HAP-1 (cell line): ENCODE results near the gene SMIM1.
"Not testable (repeated sequence)": the region's sequence is repeated elsewhere in the genome, so short reads cannot be mapped to it uniquely, and the experiment has no call there.

ENCODE experiments used
- DNase-seq, 2 experiments: peaks; one replicate each; pipeline ENCODE4 v3.0.0-alpha.2; 2016 to 2020; ENCODE audit warnings: low spot score in 2 of 2
- H3K27me3 ChIP-seq: fragments of 250-450 bp; sonication (Bioruptor Pico); 2 replicates; pipeline ENCODE4 v1.5.1; 2020; ENCODE audit warnings: low read depth, mild to moderate bottlenecking, moderate library complexity
- H3K36me3 ChIP-seq: fragments of 250-450 bp; sonication (Bioruptor Pico); replicated peaks from 2 replicates; pipeline ENCODE4 v1.5.1; 2020; ENCODE audit warnings: mild to moderate bottlenecking
- H3K4me1 ChIP-seq: fragments of 250-450 bp; sonication (Bioruptor Pico); 2 replicates; pipeline ENCODE4 v1.5.1; 2020; ENCODE audit warnings: mild to moderate bottlenecking
- H3K4me3 ChIP-seq: fragments of 250-450 bp; sonication (Bioruptor Pico); 2 replicates; pipeline ENCODE4 v1.5.1; 2020; ENCODE audit warnings: mild to moderate bottlenecking, moderate library complexity
- H3K9me3 ChIP-seq: fragments of 250-450 bp; sonication (Bioruptor Pico); 2 replicates; pipeline ENCODE4 v1.5.1; 2020; ENCODE audit warnings: mild to moderate bottlenecking, moderate library complexity
- in situ Hi-C: fragments of 300-500 bp; cut with MboI; formaldehyde crosslinking; loops from 3 replicates; pipeline ENCODE4 v1.14.3; 2020; ENCODE audit warnings: low sequenced_read_pairs, inconsistent platforms, mixed read lengths

SMIM1 gene

DNA sequence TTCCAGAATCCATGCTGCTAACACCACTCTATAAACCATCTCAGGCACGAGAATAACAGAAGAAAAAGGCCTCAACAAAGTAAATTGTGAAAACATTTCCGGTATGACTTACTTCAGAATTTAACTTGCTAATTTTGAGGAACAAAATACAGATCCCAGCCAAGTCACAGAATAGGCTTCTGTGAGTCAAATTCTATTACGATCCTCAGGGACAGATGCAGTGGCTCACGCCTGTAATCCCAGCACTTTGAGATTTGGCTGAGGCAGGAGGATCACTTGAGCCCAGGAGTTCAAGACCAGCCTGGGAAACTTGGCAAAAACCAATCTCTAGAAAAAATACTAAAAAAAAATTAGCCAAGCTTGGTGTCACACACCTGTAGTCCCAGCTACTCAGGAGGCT, 29.1 kb upstream of the SMIM1 start:
- Histone ChIP-seq H3K4me1 (peaks cover 8% of the 10 kb centered on the region), H3K9me3 (no peaks in the 10 kb centered on the region), H3K36me3 (peaks cover 41% of the 10 kb centered on the region), H3K4me3 (no peak overlapping the region), H3K27me3 (no peaks in the 10 kb centered on the region)
- in situ Hi-C loops, result no loop called here
- no peak for DNase-seq

DNA sequence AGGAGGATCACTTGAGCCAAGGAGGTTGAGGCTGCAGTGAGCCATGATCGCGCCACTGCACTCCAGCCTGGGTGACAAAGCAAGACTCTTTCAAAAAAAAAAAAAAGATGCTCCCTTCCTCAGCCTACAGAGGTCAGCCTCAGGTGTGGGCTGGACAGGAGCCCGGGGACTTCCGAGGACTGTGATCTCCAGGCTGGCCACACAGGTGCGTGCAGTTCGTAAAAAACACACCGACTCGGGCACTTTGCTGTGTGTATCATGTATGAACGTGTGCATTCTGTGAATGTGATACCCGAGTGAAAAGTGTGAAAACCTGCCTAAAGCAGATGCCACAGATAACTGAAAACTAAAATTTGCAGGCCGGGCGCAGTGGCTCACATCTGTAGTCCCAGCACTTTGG, 28.7 kb upstream of the SMIM1 start:
- DNase-seq, result no peak
- Histone ChIP-seq H3K9me3 (no peaks in the 10 kb centered on the region), H3K4me3 (no peak overlapping the region), H3K36me3 (peaks cover 37% of the 10 kb centered on the region), H3K4me1 (peaks cover 8% of the 10 kb centered on the region), H3K27me3 (no peaks in the 10 kb centered on the region)
- in situ Hi-C loops, result no loop called here

DNA sequence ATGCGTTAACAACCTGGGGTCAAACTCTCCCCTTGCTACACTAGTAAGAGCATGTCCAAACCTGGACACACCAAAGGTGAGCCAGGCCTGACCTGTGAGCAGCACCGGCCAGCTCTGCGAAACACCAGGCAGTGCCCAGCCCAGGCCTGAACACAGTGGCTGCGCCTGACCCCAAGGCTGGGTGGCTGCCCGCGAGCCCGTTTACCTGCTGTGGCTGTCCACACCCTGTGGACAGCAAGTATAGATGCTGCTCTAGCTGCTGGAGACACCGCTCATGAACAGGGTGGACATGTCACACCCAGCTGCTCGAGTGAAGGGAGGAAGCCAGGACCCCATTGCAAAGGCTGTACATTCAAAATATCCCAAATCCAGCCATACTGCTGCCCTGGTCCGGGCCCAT, 27.9 kb upstream of the SMIM1 start:
- no peak overlapping the region for H3K4me3 ChIP-seq
- H3K27me3 ChIP-seq, result peaks cover 6% of the 10 kb centered on the region; the same call in 1 of the 2 replicates
- peaks cover 8% of the 10 kb centered on the region for H3K4me1 ChIP-seq
- in situ Hi-C loops, result no loop called here
- no peaks in the 10 kb centered on the region for H3K9me3 ChIP-seq
- DNase-seq, result no peak
- peaks cover 36% of the 10 kb centered on the region for H3K36me3 ChIP-seq

DNA sequence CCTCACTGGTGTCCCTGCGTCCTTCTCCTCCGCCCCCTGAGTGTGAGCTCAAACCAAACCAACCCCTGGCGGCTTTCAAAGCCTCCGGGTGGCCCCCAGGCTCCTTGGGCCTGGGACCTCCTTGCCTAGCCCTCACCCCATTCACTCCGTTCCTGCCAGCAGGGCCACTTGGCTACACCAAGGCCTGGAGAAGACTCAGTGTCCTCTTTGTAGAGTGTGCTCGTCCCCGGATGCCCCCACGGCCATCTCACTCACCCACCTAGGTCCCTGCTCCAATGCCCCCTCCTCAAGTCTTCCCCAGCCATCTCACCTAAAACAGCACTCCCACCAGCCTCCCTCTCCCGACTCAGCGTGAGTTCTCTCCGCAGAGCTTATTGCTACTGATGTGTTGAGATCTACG, 27.5 kb upstream of the SMIM1 start:
- no peak for DNase-seq
- Histone ChIP-seq H3K27me3 (peaks cover 8% of the 10 kb centered on the region), H3K4me1 (peaks cover 8% of the 10 kb centered on the region), H3K36me3 (peaks cover 36% of the 10 kb centered on the region), H3K9me3 (no peaks in the 10 kb centered on the region), H3K4me3 (no peak overlapping the region)
- in situ Hi-C loops, result no loop called here

DNA sequence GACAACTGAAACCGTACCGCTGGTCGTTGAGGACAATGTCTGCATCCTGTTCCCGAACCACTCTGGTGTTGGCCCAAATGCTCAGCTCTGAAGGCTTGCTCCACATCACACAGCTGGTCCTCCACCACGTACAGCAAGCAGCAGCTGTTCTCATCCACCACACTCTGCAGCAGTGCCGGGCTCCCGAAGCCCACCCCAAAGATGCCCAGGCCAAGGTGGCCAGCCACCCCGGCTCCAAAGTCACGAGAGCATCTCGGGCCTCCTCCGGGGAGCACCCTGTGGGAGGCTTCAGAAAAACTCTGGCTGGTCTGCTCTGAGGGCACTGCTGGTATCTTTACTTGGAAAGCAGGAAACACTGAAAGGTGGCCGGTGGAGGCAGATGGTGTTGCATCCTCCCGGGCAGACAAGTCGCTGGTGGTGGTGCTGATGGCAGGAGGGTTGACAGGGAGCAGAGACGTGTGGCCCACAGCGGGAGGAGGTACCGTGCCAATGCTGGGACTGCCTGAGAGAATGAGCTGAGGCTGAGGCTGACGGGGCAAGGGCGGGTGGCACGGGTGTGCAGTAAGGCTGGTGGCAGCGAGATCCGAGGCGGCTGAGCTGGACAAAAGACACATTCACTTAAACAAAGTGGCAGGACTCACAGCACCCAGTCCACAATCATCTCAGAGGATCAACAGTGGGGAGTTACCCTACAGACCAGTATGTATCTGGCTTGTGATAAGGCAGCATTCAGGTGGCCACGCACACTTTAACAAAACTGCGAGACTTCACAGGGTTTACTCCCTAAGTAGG, 26.8 kb upstream of the SMIM1 start:
- Histone ChIP-seq H3K9me3 (no peaks in the 10 kb centered on the region), H3K4me1 (peaks cover 8% of the 10 kb centered on the region), H3K4me3 (peak overlapping the region; percentile 73), H3K27me3 (peaks cover 15% of the 10 kb centered on the region), H3K36me3 (peaks cover 36% of the 10 kb centered on the region)
- no peak for DNase-seq
- in situ Hi-C loops, result no loop called here

DNA sequence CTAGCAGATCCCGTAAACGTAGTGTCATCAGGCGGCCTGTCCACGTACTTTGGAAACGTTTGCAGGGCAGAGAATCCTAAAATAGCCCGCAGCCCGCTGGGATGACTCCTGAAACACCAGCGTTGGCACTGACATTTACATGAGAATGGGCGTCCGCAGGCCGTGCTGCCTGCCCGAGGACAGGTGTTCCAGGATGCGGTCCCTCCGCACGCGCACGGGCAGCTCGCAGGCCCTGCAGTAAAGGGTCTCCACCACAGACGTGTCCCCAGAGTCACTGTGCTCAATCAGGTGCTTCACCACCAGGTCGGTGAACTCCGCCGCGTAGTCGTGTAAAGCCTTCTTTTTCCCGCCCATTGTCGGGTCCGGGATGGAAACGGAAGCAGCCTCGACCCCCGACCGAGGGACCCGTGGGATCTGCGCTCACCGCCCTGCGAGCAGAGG, 26.1 kb upstream of the SMIM1 start:
- H3K27me3 ChIP-seq, result peaks cover 20% of the 10 kb centered on the region
- H3K9me3 ChIP-seq, result no peaks in the 10 kb centered on the region
- peak overlapping the region; percentile 73 for H3K4me3 ChIP-seq
- in situ Hi-C loops, result no loop called here
- DNase-seq, result peak in 1 of 2 experiments; percentile 46
- H3K36me3 ChIP-seq, result peaks cover 30% of the 10 kb centered on the region
- peaks cover 8% of the 10 kb centered on the region for H3K4me1 ChIP-seq

DNA sequence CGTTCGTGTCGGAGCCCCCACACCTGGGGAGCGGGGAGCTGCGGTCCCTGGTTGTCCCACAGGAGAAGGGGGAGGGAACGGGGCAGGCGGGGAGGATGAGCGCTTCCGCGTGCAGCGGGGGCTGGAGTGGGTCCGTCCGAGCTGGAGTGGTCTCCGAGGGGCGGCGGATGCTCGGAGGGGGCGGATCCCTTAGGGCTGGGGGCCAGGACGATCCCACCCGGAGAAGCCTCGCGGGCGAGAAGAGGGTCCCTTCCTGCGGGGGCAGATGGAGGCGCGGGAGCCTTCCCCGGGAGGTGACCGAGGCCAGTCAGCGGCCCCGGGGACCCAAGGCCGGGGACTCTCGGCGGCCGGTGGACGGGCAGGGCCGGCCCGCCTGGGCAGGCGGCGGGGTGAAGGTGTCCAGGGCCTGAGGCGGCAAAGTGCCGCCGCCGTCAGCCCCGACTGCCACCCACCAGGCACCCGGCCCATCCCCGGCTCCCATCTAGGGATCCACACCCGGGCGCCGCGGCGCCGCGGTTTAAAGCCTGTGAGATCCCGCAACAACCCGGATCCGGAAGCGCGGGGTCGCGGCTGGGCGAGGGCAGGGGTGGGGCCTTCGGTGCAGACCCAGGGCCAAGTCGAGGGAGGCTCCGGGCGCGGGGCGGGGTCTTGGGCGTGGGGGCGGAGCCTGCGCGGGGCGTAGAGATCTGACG, 25.6 kb upstream of the SMIM1 start:
- Histone ChIP-seq H3K27me3 (peaks cover 20% of the 10 kb centered on the region), H3K4me1 (peaks cover 8% of the 10 kb centered on the region), H3K36me3 (peaks cover 24% of the 10 kb centered on the region), H3K4me3 (peak overlapping the region; percentile 73), H3K9me3 (no peaks in the 10 kb centered on the region)
- DNase-seq, result peak; percentile 79 to 96
- in situ Hi-C loops, result no loop called here

DNA sequence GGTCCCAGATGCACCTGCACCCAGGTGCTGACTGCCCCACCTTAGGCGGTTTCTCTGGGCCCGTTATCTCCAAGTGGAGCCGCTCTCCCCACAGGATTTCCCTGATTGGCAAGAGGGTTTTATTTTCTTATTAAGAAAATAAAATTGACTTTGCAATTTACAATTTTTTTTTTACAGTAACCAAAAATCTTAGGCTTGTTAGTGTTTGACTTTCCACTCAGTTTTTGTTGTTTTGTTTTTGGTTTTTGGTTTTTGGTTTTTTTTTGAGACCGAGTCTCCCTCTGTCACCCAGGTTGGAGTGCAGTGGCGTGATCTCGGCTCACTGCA, 25.1 kb upstream of the SMIM1 start:
- Histone ChIP-seq H3K4me3 (peak overlapping the region; percentile 73), H3K27me3 (peaks cover 20% of the 10 kb centered on the region), H3K4me1 (peaks cover 8% of the 10 kb centered on the region), H3K36me3 (peaks cover 19% of the 10 kb centered on the region), H3K9me3 (no peaks in the 10 kb centered on the region)
- in situ Hi-C loops, result no loop called here
- no peak for DNase-seq

DNA sequence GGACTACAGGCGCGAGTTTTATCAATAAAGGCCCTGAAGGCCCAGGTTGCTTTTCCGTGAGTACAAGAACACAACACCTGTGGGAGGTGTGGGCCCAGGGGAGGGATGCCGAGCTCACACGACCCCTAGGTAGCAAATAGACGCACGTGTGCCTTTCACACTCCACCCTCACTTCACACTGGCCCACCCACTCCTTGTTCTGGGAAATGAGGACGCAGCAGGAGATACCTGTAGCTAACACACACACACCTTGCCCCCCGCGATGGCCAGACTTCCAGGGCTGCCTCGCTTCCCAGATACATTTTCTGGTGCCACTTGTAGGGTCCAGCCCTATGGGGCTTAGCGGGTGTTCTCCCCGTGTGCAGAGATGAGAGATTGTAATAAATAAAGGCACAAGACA, 24.6 kb upstream of the SMIM1 start:
- Histone ChIP-seq H3K4me3 (no peak overlapping the region; the same call in 1 of the 2 replicates), H3K4me1 (peaks cover 8% of the 10 kb centered on the region), H3K9me3 (no peaks in the 10 kb centered on the region), H3K27me3 (peaks cover 20% of the 10 kb centered on the region), H3K36me3 (peaks cover 15% of the 10 kb centered on the region)
- DNase-seq, result no peak
- in situ Hi-C loops, result no loop called here

DNA sequence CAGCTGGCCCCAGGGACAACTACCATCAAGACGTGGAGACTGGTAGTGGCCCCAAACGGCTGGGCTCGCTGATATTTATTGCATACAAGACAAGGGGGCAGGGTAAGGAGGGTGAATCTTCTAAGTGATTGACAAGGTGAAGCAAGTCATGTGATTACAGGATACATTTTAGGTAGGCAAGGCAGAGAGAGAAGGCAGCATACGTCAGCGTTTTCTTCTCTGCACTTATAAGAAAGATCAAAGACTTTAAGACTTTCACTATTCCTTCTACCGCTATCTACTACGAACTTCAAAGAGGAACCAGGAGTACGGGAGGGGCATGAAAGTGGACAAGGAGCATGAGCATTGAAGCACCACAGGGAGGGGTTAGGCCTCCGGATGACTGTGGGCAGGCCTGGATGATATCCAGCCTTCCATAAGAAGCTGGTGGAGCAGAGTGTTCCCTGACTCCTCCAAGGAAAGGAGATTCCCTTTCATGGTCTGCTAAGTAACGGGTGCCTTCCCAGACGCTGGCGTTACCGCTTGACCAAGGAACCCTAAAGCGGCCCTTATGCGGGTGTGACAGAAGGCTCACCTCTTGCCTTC, 24.1 kb upstream of the SMIM1 start:
- H3K27me3 ChIP-seq, result peaks cover 20% of the 10 kb centered on the region
- DNase-seq, in situ Hi-C loops, H3K9me3 ChIP-seq, H3K4me3 ChIP-seq, H3K36me3 ChIP-seq, H3K4me1 ChIP-seq: not testable (repeated sequence)

DNA sequence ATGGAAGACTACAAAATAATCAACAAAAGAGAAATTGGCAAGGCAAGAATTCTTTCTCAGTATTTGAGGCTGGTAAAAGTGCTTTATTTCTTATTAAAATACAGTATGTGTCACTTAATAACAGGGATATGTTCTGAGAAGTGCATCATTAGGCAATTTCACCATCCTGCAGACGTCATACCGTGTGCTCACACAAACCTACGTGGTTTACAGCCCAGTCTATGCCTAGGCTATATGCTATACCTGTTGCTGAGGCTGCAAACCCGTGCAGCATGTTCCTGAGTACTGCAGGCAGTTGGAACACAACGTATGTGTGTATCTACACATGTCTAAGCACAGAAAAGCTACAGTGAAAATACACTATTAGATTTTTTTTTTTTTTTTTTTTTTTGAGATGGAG, 23.0 kb upstream of the SMIM1 start:
- no peak for DNase-seq
- Histone ChIP-seq H3K27me3 (peaks cover 20% of the 10 kb centered on the region), H3K9me3 (no peaks in the 10 kb centered on the region), H3K36me3 (peaks cover 5% of the 10 kb centered on the region; the same call in 1 of the 2 replicates), H3K4me3 (no peak overlapping the region), H3K4me1 (peaks cover 7% of the 10 kb centered on the region)
- in situ Hi-C loops, result no loop called here

DNA sequence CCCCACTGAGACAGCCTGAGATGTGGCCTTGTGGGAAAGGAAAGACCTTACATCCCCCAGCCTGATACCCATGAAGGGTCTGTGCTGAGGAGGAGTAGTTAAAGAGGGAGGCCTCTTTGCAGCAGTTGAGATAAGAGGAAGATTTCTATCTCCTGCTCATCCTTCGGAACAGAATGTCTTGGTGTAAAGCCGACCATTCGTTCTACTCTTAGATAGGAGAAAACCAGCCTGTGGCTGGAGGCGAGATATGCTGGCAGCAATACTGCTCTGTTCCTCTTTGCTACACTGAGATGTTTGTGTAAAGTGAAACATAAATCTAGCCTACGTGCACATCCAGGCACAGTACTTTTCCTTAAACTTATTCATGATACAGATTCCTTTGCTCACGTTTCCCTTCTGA, 21.8 kb upstream of the SMIM1 start:
- DNase-seq, result no peak
- Histone ChIP-seq H3K9me3 (no peaks in the 10 kb centered on the region), H3K36me3 (0 out of 2 replicates have a peak, but pooled peaks cover 2% of the 10 kb centered on the region), H3K4me3 (no peak overlapping the region), H3K4me1 (peaks cover 5% of the 10 kb centered on the region), H3K27me3 (peaks cover 30% of the 10 kb centered on the region)
- in situ Hi-C loops, result no loop called here

DNA sequence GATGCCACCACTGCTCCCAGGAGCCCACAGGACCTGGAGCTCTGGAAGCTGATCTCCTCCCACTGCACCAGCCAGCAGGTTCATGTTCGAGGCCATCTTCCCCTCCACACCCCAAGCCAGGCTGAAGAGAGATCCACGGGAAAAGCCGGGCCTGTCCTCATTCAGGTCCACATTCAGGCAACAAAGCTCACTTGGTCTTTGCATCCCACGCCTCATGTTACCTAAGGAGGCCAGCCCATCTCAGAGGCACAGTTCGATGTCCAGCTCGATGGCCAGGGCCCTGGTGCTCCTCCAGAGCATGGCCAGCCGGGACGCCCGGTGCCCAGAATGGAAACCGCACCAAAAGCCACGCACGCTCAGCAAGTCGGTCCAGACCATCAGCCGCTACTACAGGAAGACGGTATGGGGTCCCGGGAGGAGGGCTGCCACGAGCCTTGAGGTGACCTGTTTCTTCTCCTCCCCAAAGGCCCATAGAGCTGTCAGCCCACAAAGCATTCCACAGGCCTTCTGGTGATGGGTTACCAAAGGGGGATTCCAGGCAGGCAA, 20.1 kb upstream of the SMIM1 start, which contains the start of gene CCDC27:
Gene CCDC27, plus strand, starts transcription at position 51 of the 546 bp plus-strand sequence. Its CDS starts 32 bp downstream, at position 83.
- H3K4me3 ChIP-seq, result no peak within 1 kb of the TSS
- no peaks in the 10 kb centered on the region for H3K4me1 ChIP-seq
- no peaks in the 10 kb centered on the region for H3K36me3 ChIP-seq
- H3K27me3 ChIP-seq, result peaks cover 37% of the 10 kb centered on the region
- no peak for DNase-seq
- no peaks in the 10 kb centered on the region for H3K9me3 ChIP-seq
- in situ Hi-C loops, result no loop called here
